ENCODE data around the gene CEP63.

CEP63 gene

DNA sequence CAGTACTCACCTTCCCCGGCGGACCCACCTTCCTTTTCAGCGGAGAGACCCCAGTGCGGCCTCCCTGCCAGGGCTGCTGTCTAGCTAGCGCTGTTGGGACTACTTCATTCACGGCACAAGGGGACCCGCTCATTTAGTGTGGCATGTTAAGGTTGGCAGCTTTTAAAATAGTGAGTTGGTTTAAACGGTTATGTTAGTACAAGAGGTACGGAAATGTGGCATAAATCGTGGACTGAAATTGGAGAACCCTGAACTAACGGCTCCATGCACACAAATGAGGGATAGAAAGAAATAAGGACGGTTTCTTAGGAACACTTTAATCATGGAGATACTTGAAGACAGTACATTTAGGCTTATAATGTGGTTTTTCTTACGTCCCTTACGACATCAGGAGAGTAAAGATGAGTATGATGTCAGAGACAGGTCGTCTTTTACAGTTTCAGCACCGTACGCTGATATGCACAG, 752 bp downstream of the CEP63 start:
- Histone ChIP-seq H3K27me3 (ENCODE audit: control insufficient read depth in 1 of 2, insufficient read depth in 2 of 2, low read length in 2 of 2) (no peaks in the 10 kb centered on the region), H3K9me3 (ENCODE audit: low read length) (no peaks in the 10 kb centered on the region), H3K9ac (ENCODE audit: low read length) (peak overlapping the region; percentile 57), H3K36me3 (ENCODE audit: insufficient read depth, low read length) (peaks cover 12% of the 10 kb centered on the region), H3K4me3 (ENCODE audit: low read depth in 1 of 2, low read length in 2 of 2) (peak overlapping the region; percentile 86 to 98), H3K4me1 (ENCODE audit: insufficient read depth, low read length) (peaks cover 25% of the 10 kb centered on the region), H3K27ac (ENCODE audit: low read depth, low read length) (peak overlapping the region; percentile 98)

DNA sequence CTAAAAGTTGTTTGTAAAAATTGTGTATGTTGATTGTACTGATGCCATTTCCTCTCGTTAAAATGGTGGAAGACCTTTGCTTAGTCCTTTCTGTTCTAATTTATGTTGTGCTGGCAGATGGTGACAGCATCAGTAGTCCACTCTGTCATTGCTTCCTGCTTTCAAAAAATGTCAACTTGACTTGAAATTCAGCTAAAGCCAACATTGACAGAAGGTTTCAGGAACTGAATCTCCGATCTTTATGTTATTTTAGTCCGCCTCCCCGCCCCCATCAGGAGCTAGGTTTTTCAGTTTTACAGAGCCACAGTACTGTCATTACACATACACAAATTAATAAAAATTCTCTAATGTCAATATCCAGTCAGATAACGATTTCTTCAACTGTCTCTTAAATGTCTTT, 1.5 kb downstream of the CEP63 start:
- Histone ChIP-seq H3K9ac (ENCODE audit: low read length) (peak overlapping the region; percentile 57), H3K9me3 (ENCODE audit: low read length) (no peaks in the 10 kb centered on the region), H3K27me3 (ENCODE audit: control insufficient read depth in 1 of 2, insufficient read depth in 2 of 2, low read length in 2 of 2) (no peaks in the 10 kb centered on the region), H3K36me3 (ENCODE audit: insufficient read depth, low read length) (peaks cover 4% of the 10 kb centered on the region), H3K27ac (ENCODE audit: low read depth, low read length) (no peak overlapping the region), H3K4me3 (ENCODE audit: low read depth in 1 of 2, low read length in 2 of 2) (no peak overlapping the region), H3K4me1 (ENCODE audit: insufficient read depth, low read length) (peaks cover 27% of the 10 kb centered on the region)

DNA sequence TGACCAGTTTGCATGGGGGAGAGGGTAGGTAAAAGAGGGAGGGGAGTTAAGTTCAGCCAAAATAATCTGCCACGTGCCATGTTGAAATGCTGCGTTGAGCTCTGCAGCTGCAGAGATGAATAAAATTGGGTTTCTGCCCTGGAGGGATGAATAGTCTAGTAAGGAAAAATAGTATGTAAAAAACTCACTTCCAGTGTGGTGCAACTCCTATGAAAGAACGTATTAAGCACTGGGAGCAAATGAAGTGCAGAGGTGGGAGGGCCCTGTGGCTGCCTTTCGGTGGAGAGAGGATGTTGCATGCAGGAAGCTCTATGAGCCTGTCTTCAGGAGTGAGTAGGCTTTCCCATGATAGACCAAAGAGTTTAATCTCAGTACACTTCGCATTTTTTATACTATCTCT, 8.6 kb downstream of the CEP63 start:
- H3K27ac ChIP-seq (ENCODE audit: low read depth, low read length) = no peak overlapping the region
- peaks cover 11% of the 10 kb centered on the region for H3K36me3 ChIP-seq (ENCODE audit: insufficient read depth, low read length)
- peaks cover 3% of the 10 kb centered on the region for H3K4me1 ChIP-seq (ENCODE audit: insufficient read depth, low read length)

DNA sequence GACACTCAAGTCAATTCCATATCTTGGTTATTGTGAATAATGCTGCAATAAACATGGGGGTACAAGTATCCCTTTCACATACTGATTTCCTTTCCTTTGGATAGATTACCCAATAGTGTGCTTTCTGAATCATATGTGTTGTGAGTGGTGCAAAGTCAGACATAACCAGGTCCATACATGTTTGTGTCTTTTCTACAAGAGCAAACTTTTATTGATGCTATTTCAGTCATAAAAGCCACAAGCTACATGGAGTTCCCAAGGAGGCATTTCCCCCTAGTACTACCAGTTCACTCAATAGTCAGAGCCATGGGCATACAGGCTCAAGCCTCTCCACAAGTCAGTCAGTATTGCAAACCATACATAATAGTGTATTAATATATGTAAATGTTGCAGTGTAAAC, 10.1 kb downstream of the CEP63 start:
- no peak overlapping the region for H3K9ac ChIP-seq (ENCODE audit: low read length)
- no peak overlapping the region for H3K27ac ChIP-seq (ENCODE audit: low read depth, low read length)

More for the DNA sequence above, 8.6 kb downstream of the CEP63 start:
- H3K9me3 ChIP-seq (ENCODE audit: low read length) = no peaks in the 10 kb centered on the region
- no peaks in the 10 kb centered on the region for H3K27me3 ChIP-seq (ENCODE audit: control insufficient read depth in 1 of 2, insufficient read depth in 2 of 2, low read length in 2 of 2)
- H3K4me3 ChIP-seq (ENCODE audit: low read depth in 1 of 2, low read length in 2 of 2) = no peak overlapping the region
- no peak overlapping the region for H3K9ac ChIP-seq (ENCODE audit: low read length)

DNA sequence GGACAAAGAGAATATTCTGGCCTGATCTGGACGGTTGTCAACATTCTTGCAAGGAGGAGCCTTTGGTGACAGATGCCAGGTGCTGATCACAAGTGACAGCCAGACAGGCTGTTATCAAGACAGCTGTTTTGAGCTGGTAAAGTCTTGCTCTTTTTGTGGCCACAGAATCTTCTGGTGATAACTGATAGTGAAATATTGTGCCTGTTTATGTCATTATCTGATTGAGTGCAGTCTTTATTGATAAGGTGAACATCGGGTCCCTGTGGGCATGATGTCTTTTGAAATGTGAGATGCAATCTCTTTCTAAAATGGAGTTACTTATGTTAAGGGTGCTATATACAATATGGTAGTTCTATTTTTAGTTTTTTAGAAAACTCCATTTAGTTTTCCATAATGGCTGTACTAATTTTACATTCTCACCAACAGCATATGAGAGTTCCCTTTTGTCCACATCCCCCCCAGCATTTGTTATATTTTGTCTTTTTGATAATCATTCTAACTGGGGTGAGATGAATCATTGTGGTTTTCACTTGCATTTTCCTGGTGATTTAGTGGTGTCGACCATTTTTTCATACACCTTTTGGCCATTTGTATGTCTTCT, 10.7 kb downstream of the CEP63 start:
- Histone ChIP-seq H3K27me3 (ENCODE audit: control insufficient read depth in 1 of 2, insufficient read depth in 2 of 2, low read length in 2 of 2) (no peaks in the 10 kb centered on the region), H3K4me1 (ENCODE audit: insufficient read depth, low read length) (peaks cover 3% of the 10 kb centered on the region), H3K9ac (ENCODE audit: low read length) (no peak overlapping the region), H3K4me3 (ENCODE audit: low read depth in 1 of 2, low read length in 2 of 2) (no peak overlapping the region), H3K9me3 (ENCODE audit: low read length) (no peaks in the 10 kb centered on the region), H3K27ac (ENCODE audit: low read depth, low read length) (no peak overlapping the region), H3K36me3 (ENCODE audit: insufficient read depth, low read length) (peaks cover 11% of the 10 kb centered on the region)

More for the DNA sequence above, 10.1 kb downstream of the CEP63 start:
- Histone ChIP-seq H3K27me3 (ENCODE audit: control insufficient read depth in 1 of 2, insufficient read depth in 2 of 2, low read length in 2 of 2) (no peaks in the 10 kb centered on the region), H3K4me3 (ENCODE audit: low read depth in 1 of 2, low read length in 2 of 2) (no peak overlapping the region), H3K9me3 (ENCODE audit: low read length) (no peaks in the 10 kb centered on the region), H3K4me1 (ENCODE audit: insufficient read depth, low read length) (peaks cover 3% of the 10 kb centered on the region), H3K36me3 (ENCODE audit: insufficient read depth, low read length) (peaks cover 11% of the 10 kb centered on the region)

DNA sequence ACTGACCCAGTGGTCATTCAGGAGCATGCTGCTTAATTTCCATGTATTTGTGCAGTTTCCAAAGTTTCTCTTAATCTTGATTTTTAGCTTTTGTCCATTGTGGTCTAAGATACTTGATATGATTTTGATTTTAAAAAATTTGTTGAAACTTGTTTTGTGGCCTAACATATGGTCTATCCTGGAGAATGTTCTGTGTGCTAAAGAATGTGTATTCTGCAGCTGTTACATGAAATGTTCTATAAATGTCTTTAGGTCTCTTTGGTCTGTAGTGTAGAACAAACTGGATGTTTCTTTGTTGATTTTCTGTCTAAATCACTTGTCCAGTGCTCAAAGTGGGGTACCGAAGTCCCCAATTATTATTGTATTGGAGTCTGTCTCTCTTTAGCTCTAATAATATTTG, 17.4 kb downstream of the CEP63 start:
- Histone ChIP-seq H3K27me3 (ENCODE audit: control insufficient read depth in 1 of 2, insufficient read depth in 2 of 2, low read length in 2 of 2) (no peaks in the 10 kb centered on the region), H3K9me3 (ENCODE audit: low read length) (no peaks in the 10 kb centered on the region), H3K36me3 (ENCODE audit: insufficient read depth, low read length) (no peaks in the 10 kb centered on the region), H3K27ac (ENCODE audit: low read depth, low read length) (no peak overlapping the region), H3K9ac (ENCODE audit: low read length) (no peak overlapping the region), H3K4me3 (ENCODE audit: low read depth in 1 of 2, low read length in 2 of 2) (no peak overlapping the region), H3K4me1 (ENCODE audit: insufficient read depth, low read length) (no peaks in the 10 kb centered on the region)

DNA sequence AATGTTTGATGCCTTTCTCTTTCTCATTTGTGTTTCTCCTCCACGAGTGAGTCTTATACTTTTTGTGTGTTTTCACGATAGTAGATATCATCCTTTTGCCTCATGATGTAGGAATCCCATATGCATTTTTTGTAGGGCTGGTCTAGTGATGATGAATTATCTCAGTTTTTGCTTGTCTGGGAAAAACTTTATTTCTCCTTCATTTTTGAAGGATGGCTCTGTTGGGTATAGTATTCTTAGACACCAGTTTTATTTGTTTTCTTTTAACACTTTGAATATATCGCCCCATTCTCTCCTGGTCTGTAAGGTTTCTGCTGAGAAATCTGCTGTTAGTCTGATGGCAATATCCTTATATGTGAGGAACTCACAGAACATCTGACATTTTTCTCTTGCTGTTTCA, 18.3 kb downstream of the CEP63 start:
- no peak overlapping the region for H3K4me3 ChIP-seq (ENCODE audit: low read depth in 1 of 2, low read length in 2 of 2)
- H3K9ac ChIP-seq (ENCODE audit: low read length) = no peak overlapping the region

DNA sequence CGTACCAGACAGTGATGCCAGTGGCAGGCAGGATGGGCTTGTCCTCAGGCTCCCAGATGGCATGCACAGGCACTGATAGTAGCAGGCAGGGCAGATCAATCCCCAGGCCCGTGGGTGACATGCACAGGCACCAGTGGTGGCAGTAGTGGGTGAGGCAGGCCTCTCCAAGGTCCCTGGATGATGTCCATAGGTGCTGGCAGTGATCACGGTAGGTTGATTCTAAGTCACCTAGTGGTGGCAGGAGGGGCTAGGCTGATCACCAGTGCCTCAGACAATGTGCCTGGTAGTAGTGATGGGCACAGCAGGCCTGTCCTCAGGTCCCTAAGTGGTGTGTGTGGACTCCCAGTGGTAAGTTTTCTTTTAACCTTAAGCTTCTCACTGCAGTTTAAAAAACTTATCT, 19.6 kb downstream of the CEP63 start:
- H3K9ac ChIP-seq (ENCODE audit: low read length) = no peak overlapping the region
- no peaks in the 10 kb centered on the region for H3K9me3 ChIP-seq (ENCODE audit: low read length)
- H3K36me3 ChIP-seq (ENCODE audit: insufficient read depth, low read length) = no peaks in the 10 kb centered on the region
- no peak overlapping the region for H3K27ac ChIP-seq (ENCODE audit: low read depth, low read length)
- no peaks in the 10 kb centered on the region for H3K4me1 ChIP-seq (ENCODE audit: insufficient read depth, low read length)
- no peak overlapping the region for H3K4me3 ChIP-seq (ENCODE audit: low read depth in 1 of 2, low read length in 2 of 2)
- H3K27me3 ChIP-seq (ENCODE audit: control insufficient read depth in 1 of 2, insufficient read depth in 2 of 2, low read length in 2 of 2) = no peaks in the 10 kb centered on the region

More for the DNA sequence above, 18.3 kb downstream of the CEP63 start:
- no peaks in the 10 kb centered on the region for H3K36me3 ChIP-seq (ENCODE audit: insufficient read depth, low read length)
- no peaks in the 10 kb centered on the region for H3K9me3 ChIP-seq (ENCODE audit: low read length)
- no peak overlapping the region for H3K27ac ChIP-seq (ENCODE audit: low read depth, low read length)
- H3K4me1 ChIP-seq (ENCODE audit: insufficient read depth, low read length) = no peaks in the 10 kb centered on the region
- no peaks in the 10 kb centered on the region for H3K27me3 ChIP-seq (ENCODE audit: control insufficient read depth in 1 of 2, insufficient read depth in 2 of 2, low read length in 2 of 2)

DNA sequence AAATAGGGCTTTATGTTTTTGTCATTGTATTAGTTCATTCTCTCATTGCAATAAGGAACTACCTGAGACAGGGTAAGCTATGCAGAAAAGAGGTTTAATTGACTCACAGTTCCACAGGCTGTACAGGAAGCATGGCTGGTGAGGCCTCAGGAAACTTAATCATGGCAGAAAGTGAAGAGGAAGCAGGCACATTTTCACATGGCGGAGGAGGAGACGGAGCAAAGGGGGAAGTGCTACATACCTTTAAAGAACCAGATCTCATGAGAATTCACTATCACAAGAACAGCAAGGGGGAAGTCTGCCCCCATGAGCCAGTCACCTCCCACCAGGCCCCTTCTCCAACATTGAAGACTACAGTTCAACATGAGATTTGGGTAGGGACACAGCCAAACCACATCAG, 25.6 kb downstream of the CEP63 start:
- Histone ChIP-seq H3K36me3 (ENCODE audit: insufficient read depth, low read length) (peaks cover 7% of the 10 kb centered on the region), H3K27me3 (ENCODE audit: control insufficient read depth in 1 of 2, insufficient read depth in 2 of 2, low read length in 2 of 2) (no peaks in the 10 kb centered on the region), H3K4me1 (ENCODE audit: insufficient read depth, low read length) (no peaks in the 10 kb centered on the region), H3K27ac (ENCODE audit: low read depth, low read length) (no peak overlapping the region), H3K9me3 (ENCODE audit: low read length) (no peaks in the 10 kb centered on the region), H3K9ac (ENCODE audit: low read length) (no peak overlapping the region), H3K4me3 (ENCODE audit: low read depth in 1 of 2, low read length in 2 of 2) (no peak overlapping the region)

DNA sequence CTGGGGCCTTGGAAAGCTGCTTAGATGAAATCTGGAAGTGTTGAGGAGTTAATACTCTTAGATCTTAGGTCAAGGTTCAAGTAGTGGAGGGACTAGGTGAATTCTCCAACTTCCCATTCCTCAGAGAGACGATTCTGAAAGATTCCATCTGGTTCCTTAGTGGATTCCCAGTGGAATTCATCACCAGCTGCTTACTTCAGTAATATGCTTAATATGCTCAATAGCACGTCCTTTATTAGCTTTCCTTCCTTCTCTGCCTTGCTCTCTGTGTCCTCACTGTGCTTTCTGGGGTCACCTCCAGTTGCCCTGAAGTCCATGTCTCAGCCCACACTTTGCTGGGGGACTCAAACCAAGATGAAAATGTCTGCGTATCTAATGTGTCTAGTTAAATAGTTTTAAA, 31.0 kb downstream of the CEP63 start:
- H3K9ac ChIP-seq (ENCODE audit: low read length) = no peak overlapping the region
- H3K9me3 ChIP-seq (ENCODE audit: low read length) = no peaks in the 10 kb centered on the region
- no peak overlapping the region for H3K4me3 ChIP-seq (ENCODE audit: low read depth in 1 of 2, low read length in 2 of 2)
- peaks cover under 1% of the 10 kb centered on the region for H3K36me3 ChIP-seq (ENCODE audit: insufficient read depth, low read length)
- no peaks in the 10 kb centered on the region for H3K4me1 ChIP-seq (ENCODE audit: insufficient read depth, low read length)
- H3K27ac ChIP-seq (ENCODE audit: low read depth, low read length) = no peak overlapping the region
- no peaks in the 10 kb centered on the region for H3K27me3 ChIP-seq (ENCODE audit: control insufficient read depth in 1 of 2, insufficient read depth in 2 of 2, low read length in 2 of 2)

DNA sequence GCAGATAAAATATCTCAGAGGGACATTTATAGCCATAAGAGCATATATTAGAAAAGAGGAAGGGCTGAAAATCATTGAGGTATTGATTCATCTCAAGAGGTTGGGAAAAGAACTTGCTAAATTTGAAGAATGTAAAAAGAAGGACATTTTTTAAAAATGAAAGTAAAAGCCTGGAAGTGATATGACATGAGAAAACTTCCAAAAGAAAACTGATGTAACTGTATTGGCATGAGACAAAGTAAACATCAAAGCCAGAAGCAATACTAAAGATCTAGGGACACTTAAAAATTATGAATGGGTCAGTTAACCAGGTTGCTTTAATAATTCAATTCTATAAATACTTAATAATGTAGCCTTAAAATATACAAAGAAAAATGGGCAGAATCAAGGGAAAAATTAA, 31.9 kb downstream of the CEP63 start:
- no peaks in the 10 kb centered on the region for H3K9me3 ChIP-seq (ENCODE audit: low read length)
- H3K27me3 ChIP-seq (ENCODE audit: control insufficient read depth in 1 of 2, insufficient read depth in 2 of 2, low read length in 2 of 2) = no peaks in the 10 kb centered on the region
- H3K4me1 ChIP-seq (ENCODE audit: insufficient read depth, low read length) = no peaks in the 10 kb centered on the region
- no peak overlapping the region for H3K9ac ChIP-seq (ENCODE audit: low read length)
- no peak overlapping the region for H3K4me3 ChIP-seq (ENCODE audit: low read depth in 1 of 2, low read length in 2 of 2)
- H3K27ac ChIP-seq (ENCODE audit: low read depth, low read length) = no peak overlapping the region
- H3K36me3 ChIP-seq (ENCODE audit: insufficient read depth, low read length) = no peaks in the 10 kb centered on the region

DNA sequence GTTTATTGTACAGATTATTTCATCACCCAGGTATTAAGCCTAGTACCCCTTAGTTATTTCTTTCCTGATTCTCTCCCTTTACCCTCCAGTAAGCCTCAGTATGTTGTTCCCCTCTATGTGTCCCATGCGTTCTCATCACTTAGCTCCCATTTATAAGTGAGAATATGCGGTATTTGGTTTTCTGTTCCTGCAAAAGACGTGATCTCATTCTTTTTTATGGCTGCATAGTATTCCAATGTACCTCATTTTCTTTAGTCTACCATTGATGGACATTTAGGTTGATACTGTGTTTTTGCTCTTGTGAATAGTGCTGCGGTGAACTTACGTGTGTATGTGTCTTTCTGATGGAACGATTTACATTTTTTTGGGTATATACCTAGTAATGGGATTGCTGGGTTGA, 36.7 kb downstream of the CEP63 start:
- Histone ChIP-seq H3K9ac (ENCODE audit: low read length) (no peak overlapping the region), H3K27me3 (ENCODE audit: control insufficient read depth in 1 of 2, insufficient read depth in 2 of 2, low read length in 2 of 2) (no peaks in the 10 kb centered on the region), H3K36me3 (ENCODE audit: insufficient read depth, low read length) (no peaks in the 10 kb centered on the region), H3K4me3 (ENCODE audit: low read depth in 1 of 2, low read length in 2 of 2) (no peak overlapping the region), H3K9me3 (ENCODE audit: low read length) (no peaks in the 10 kb centered on the region), H3K4me1 (ENCODE audit: insufficient read depth, low read length) (no peaks in the 10 kb centered on the region), H3K27ac (ENCODE audit: low read depth, low read length) (no peak overlapping the region)

All from muscle layer of colon (tissue), 2 donors.